ENCODE data around the gene SOX6. TPM values are rescaled to one million over a fixed set of nuclear protein-coding genes. Genes with fewer than 3 reads are reported as not detected.
A peak's percentile ranks its signal among the peaks of the same experiment; 100 is the strongest.

Gene SOX6
- polyA plus RNA-seq, 1 experiment, result 6.0 TPM

DNA sequence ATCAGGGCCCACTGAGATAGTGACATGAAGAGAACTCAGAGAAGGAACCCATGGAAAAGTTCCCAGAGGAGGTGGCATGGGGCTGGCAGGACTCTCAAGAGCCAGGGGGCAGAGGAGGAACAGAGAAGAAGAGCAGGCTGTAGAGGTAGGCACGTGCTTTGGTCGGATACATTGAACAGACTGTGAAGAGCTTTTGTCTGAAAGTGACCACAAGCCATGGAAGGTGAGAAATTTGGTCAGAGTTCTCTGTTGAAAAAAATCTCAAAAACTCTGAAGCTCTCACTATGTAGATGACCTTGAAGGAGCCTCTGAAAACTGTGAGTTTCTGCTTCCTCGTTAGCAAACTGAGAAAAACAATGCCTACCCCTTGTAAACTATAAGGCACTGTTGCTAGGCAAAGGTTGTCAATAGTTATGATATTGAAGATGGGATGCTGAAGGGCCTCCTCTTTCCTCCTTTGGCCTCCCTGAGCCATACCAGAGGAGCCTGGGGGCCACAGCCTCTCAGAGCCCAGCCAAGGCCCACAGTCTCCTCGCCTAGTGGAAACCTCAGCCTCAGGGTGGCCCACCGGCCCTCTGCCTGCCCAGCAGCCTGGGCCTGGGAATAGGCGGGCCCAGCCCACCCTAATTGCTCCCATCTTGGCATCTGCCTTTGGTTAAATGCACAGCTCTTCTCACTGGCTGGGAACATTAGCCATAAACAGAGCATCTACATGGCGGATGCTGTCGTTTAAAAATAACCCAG is 415.7 kb downstream of the SOX6 start:
- no peak overlapping the region for H3K27ac ChIP-seq (ENCODE audit: low read depth, low read length)
- TF ChIP-seq, protein P1, sequence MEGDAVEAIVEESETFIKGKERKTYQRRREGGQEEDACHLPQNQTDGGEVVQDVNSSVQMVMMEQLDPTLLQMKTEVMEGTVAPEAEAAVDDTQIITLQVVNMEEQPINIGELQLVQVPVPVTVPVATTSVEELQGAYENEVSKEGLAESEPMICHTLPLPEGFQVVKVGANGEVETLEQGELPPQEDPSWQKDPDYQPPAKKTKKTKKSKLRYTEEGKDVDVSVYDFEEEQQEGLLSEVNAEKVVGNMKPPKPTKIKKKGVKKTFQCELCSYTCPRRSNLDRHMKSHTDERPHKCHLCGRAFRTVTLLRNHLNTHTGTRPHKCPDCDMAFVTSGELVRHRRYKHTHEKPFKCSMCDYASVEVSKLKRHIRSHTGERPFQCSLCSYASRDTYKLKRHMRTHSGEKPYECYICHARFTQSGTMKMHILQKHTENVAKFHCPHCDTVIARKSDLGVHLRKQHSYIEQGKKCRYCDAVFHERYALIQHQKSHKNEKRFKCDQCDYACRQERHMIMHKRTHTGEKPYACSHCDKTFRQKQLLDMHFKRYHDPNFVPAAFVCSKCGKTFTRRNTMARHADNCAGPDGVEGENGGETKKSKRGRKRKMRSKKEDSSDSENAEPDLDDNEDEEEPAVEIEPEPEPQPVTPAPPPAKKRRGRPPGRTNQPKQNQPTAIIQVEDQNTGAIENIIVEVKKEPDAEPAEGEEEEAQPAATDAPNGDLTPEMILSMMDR (IDR thresholded peaks at IDR 0.05; ENCODE audit: low read depth, low read length), result no peak
- DNase-seq (ENCODE audit: low read depth, low spot score), result no peak
- H3K4me3 ChIP-seq (ENCODE audit: low read depth, low read length), result no peak overlapping the region
- POLR2A ChIA-PET, result no interaction called here
- H3K27me3 ChIP-seq (ENCODE audit: control insufficient read depth, insufficient read depth, low read length), result peaks cover 2% of the 10 kb centered on the region
- CTCF ChIA-PET, result interaction anchor here (0.6 to 1.2 kb wide), 5 partner anchors 9 to 672 kb away, joined by 3 to 4 read pairs (median 3); no protein-coding TSS in a partner anchor
- peaks cover 10% of the 10 kb centered on the region; the same call in 1 of the 2 replicates for H3K9me3 ChIP-seq (ENCODE audit: control insufficient read depth, insufficient read depth, low read length)

DNA sequence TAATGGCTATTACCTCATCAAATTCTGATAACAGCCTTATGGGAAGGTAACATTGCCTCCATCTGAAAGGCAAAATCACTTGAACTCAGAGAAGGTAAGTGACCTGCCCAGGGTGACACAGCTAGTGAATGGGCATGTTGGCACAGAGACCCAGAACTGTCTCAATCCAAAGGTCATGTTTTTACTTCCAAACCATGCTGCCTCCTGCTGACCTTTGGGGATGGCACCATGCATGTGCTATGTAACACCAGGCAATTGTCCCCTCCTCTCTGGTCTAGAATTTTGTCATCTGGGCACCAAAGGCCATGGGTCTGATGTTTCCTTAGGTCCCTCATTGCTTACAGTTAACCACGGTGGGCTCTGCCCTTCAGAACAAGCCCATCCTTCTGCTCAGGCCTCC is 417.4 kb downstream of the SOX6 start:
- Histone ChIP-seq H3K9me3 (ENCODE audit: control insufficient read depth, insufficient read depth, low read length) (peaks cover 10% of the 10 kb centered on the region; the same call in 1 of the 2 replicates), H3K27me3 (ENCODE audit: control insufficient read depth, insufficient read depth, low read length) (peaks cover 2% of the 10 kb centered on the region), H3K4me3 (ENCODE audit: low read depth, low read length) (no peak overlapping the region), H3K27ac (ENCODE audit: low read depth, low read length) (no peak overlapping the region)
- TF ChIP-seq, protein P1 (IDR thresholded peaks at IDR 0.05; ENCODE audit: low read depth, low read length), result no peak
- ChIA-PET CTCF (interaction anchor here (1.5 kb wide), 1 partner anchor 49 kb away, joined by 3 read pairs; no protein-coding TSS in a partner anchor), POLR2A (no interaction called here)
- no peak for DNase-seq (ENCODE audit: low read depth, low spot score)

DNA sequence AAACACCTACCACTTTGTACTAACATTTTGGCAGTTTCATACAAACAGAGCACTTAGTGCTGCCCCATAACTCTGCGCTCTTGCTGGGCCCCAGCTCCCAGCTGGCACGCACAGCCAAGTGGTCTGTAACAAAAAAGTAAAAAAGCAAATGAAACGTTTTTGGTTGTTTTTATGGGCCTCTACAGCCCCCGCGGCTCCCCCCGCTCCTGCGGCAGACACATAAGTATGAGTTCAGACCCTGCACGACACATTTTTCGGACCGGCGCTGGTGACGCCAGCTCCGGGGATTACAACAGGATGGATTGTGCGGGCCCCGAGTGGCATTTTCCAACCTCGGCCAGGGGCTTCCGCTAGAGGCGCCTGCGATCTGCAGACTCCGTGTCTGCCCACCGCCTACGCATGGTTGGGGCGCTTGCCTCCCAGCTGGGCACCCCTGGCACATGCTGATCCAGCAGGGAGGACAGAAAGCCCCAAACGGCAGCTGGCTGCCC is 418.2 kb downstream of the SOX6 start:
- POLR2A ChIA-PET, result interaction anchor here (0.5 to 0.6 kb wide), 3 partner anchors 49 to 294 kb away, joined by 3 to 6 read pairs (median 3); no protein-coding TSS in a partner anchor
- Histone ChIP-seq H3K27ac (ENCODE audit: low read depth, low read length) (peak overlapping the region; percentile 3), H3K9me3 (ENCODE audit: control insufficient read depth, insufficient read depth, low read length) (peaks cover 10% of the 10 kb centered on the region; the same call in 1 of the 2 replicates), H3K27me3 (ENCODE audit: control insufficient read depth, insufficient read depth, low read length) (peaks cover 2% of the 10 kb centered on the region), H3K4me3 (ENCODE audit: low read depth, low read length) (peak overlapping the region; percentile 10; the same call in 1 of the 2 replicates)
- DNase-seq (ENCODE audit: low read depth, low spot score), result peak; percentile 13
- CTCF ChIA-PET, result interaction anchor here (0.6 to 1.6 kb wide), 5 partner anchors 48 to 676 kb away, joined by 3 to 6 read pairs (median 3); no protein-coding TSS in a partner anchor
- TF ChIP-seq, protein P1 (IDR thresholded peaks at IDR 0.05; ENCODE audit: low read depth, low read length), result peak; percentile 37

DNA sequence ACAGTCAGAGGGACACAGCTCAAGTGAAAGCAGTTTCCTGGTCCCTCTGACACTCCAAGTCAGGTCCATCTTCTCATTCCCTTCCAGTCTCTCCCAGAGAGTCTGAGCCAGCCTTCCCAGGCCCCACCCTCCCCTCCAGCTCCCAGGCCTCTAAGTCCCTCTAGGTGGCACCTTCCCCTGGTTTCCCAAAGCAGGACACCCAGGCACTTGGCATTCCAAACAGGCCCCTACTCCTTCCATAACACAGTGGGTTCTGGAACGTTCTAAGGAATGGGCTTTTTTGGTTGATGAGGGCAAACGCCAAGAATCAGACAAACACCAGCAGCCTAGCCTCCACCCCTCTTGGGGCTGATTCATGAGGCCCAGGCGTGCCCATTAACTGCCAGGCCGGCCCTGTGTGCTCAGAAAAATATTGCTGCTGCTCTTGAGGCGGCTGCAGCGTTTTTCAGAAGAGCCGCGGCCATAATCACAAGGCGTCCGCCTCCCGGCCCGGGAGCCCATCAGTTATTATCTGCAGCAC is 418.7 kb downstream of the SOX6 start:
- Histone ChIP-seq H3K4me3 (ENCODE audit: low read depth, low read length) (no peak overlapping the region), H3K27me3 (ENCODE audit: control insufficient read depth, insufficient read depth, low read length) (peaks cover 2% of the 10 kb centered on the region), H3K9me3 (ENCODE audit: control insufficient read depth, insufficient read depth, low read length) (peaks cover 10% of the 10 kb centered on the region; the same call in 1 of the 2 replicates), H3K27ac (ENCODE audit: low read depth, low read length) (peak overlapping the region; percentile 3)
- ChIA-PET CTCF (interaction anchor here (0.6 to 1.6 kb wide), 7 partner anchors 15 to 676 kb away, joined by 3 to 6 read pairs (median 3); no protein-coding TSS in a partner anchor), POLR2A (interaction anchor here (0.5 to 0.6 kb wide), 3 partner anchors 49 to 295 kb away, joined by 3 to 6 read pairs (median 3); no protein-coding TSS in a partner anchor)
- TF ChIP-seq, protein P1 (IDR thresholded peaks at IDR 0.05; ENCODE audit: low read depth, low read length), result no peak
- DNase-seq (ENCODE audit: low read depth, low spot score), result no peak

Measured in AG04450 (cell line).